OCI-LY3 (cell line): ENCODE measurements around the gene ADGRE1.

Experiments used
- CTCF ChIP-seq: fragments of 200-600, 300-600 bp; sonication (generic); IDR thresholded peaks from 2 replicates; pipeline ENCODE4 v1.5.1; 2014; ENCODE audit warnings: antibody characterized with exemption, low read length, low read depth
- EZH2phosphoT487 ChIP-seq: fragments of 200-600 bp; shearing (Covaris generic); IDR thresholded peaks from 2 replicates; pipeline ENCODE4 v1.6.1; 2018; ENCODE audit warnings: antibody characterized with exemption, mixed run types, low read depth

- TF ChIP-seq CTCF (no peak), EZH2phosphoT487 (no peak)
Observed at GRCh38 chr19:6916952-6917351, 29.6 kb downstream of the ADGRE1 start.
